Measurements from ENCODE around the gene ARHGEF2.

- TF ChIP-seq CTCF (IDR thresholded peaks at IDR 0.05 in 4 of 5, conservative IDR thresholded peaks at IDR 0.05 in 1 of 5) (no peak), POLR2A (IDR thresholded peaks at IDR 0.05) (no peak)
Measured at GRCh38 chr1:155946633-155947219, 31.6 kb downstream of the ARHGEF2 start.
